NB4 (cell line): ENCODE measurements around the gene RIMKLB.
"Not testable (repeated sequence)": the region's sequence is repeated elsewhere in the genome, so short reads cannot be mapped to it uniquely, and the experiment has no call there.

ENCODE experiments used
- DNase-seq: peaks from one replicate; pipeline ENCODE4 v3.0.0; 2010; ENCODE audit warnings: low read depth
- H3K4me3 ChIP-seq: one replicate; pipeline ENCODE4 v1.5.1; 2011; ENCODE audit warnings: mild to moderate bottlenecking, low read depth, low read length, moderate library complexity
- MYC ChIP-seq: IDR thresholded peaks from 2 replicates; pipeline ENCODE4 v1.6.1; 2011; ENCODE audit warnings: low read depth, low read length
- POLR2A ChIP-seq: IDR thresholded peaks from 2 replicates; pipeline ENCODE4 v1.6.1; 2011; ENCODE audit warnings: mild to moderate bottlenecking; ENCODE audit not compliant: insufficient read length; ENCODE audit errors: extremely low read depth
- TF ChIP-seq, protein P1 (sequence below): IDR thresholded peaks from one replicate; pipeline ENCODE4 v1.5.1; 2012; ENCODE audit warnings: low read depth, low read length
- TF ChIP-seq, protein P2 (sequence below): IDR thresholded peaks from 2 replicates; pipeline ENCODE4 v1.6.1; 2011; ENCODE audit warnings: low read depth, low read length

RIMKLB gene

DNA sequence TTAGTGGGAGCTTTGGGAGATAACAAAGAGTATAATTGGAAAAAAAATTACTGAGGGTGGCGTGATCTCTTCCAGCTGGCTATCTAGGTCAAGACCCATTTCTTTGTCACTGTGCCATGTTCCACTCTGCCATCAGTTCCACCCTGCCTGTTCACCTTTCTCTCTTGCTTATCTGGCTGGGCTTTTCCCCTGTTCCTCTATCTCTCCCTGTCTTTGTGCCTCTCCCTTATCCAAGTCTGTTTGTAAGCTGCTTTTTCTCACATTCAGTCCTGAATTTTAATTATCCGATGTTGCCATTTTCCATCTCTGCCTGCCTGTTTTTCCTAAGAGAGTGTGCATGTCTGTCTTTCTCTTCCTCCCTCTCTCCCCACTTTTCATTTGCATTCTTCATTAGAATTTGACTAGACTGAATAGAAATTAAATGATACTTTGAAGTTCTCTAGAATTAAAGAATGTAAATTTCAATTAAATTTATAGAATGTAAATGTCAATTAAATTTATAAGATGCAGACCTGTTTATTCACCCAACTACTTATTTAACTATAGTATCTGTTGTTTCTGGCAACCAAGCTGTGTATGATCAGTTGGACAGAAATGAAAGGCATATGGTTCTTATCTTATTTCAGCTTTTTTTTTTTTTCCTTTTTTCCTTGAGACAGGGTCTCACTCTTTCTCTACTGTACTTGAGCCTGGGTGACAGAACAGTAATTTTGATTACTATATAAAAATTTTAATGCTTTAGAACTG lies 83.8 kb downstream of the RIMKLB start:
- no peak for DNase-seq
- TF ChIP-seq, protein P1, sequence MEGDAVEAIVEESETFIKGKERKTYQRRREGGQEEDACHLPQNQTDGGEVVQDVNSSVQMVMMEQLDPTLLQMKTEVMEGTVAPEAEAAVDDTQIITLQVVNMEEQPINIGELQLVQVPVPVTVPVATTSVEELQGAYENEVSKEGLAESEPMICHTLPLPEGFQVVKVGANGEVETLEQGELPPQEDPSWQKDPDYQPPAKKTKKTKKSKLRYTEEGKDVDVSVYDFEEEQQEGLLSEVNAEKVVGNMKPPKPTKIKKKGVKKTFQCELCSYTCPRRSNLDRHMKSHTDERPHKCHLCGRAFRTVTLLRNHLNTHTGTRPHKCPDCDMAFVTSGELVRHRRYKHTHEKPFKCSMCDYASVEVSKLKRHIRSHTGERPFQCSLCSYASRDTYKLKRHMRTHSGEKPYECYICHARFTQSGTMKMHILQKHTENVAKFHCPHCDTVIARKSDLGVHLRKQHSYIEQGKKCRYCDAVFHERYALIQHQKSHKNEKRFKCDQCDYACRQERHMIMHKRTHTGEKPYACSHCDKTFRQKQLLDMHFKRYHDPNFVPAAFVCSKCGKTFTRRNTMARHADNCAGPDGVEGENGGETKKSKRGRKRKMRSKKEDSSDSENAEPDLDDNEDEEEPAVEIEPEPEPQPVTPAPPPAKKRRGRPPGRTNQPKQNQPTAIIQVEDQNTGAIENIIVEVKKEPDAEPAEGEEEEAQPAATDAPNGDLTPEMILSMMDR, result no peak
- TF ChIP-seq MYC, result no peak
- no peak for TF ChIP-seq POLR2A
- TF ChIP-seq, protein P2, sequence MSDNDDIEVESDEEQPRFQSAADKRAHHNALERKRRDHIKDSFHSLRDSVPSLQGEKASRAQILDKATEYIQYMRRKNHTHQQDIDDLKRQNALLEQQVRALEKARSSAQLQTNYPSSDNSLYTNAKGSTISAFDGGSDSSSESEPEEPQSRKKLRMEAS, result no peak
- no peak overlapping the region for H3K4me3 ChIP-seq

- DNase-seq, result no peak
- no peak overlapping the region for H3K4me3 ChIP-seq
- TF ChIP-seq, protein P2, result no peak
- TF ChIP-seq MYC (no peak), POLR2A (no peak)
- TF ChIP-seq, protein P1, result no peak
Observed at GRCh38 chr12:8784290-8784888, 86.6 kb downstream of the RIMKLB start.

- DNase-seq, result no peak
- TF ChIP-seq POLR2A (no peak), MYC (no peak)
- TF ChIP-seq, protein P1, result no peak
- no peak overlapping the region for H3K4me3 ChIP-seq
Observed at GRCh38 chr12:8785499-8785898, 87.7 kb downstream of the RIMKLB start.

- not testable (repeated sequence) for H3K4me3 ChIP-seq, DNase-seq
Observed at GRCh38 chr12:8787206-8787605, 89.4 kb downstream of the RIMKLB start.

- H3K4me3 ChIP-seq, DNase-seq: not testable (repeated sequence)
Observed at GRCh38 chr12:8788706-8789105, 90.9 kb downstream of the RIMKLB start.

DNA sequence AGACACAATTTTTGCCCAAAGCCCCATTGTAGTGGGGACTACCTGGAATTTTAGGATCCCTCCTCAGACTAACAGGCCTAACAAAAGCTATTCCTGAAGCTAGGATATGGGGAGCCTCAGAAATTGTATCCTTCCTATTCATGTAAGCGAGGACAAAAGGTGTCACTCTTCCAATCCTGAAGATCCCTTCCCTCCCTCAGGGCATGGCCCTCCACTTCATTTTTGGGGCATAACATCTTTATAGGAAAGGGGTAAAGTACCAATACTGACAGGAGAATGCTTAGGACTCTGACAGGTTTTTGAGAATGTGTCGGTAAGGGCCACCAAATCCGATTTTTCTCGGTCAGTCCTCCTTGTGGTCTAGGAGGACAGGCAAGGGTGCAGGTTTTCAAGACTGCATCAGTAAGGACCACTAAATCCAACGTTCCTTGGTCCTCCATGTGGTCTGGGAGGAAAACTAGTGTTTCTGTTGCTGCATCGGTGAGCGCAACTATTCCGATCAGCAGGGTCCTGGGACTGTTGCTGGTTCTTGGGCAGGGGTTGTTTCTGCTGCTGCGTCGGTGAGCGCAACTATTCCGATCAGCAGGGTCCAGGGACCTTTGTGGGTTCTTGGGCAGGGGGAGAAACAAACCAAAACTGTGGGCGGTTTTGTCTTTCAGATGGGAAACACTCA lies 91.7 kb downstream of the RIMKLB start:
- H3K4me3 ChIP-seq, DNase-seq: not testable (repeated sequence)

- not testable (repeated sequence) for DNase-seq, H3K4me3 ChIP-seq
Observed at GRCh38 chr12:8793226-8793625, 95.4 kb downstream of the RIMKLB start.

DNA sequence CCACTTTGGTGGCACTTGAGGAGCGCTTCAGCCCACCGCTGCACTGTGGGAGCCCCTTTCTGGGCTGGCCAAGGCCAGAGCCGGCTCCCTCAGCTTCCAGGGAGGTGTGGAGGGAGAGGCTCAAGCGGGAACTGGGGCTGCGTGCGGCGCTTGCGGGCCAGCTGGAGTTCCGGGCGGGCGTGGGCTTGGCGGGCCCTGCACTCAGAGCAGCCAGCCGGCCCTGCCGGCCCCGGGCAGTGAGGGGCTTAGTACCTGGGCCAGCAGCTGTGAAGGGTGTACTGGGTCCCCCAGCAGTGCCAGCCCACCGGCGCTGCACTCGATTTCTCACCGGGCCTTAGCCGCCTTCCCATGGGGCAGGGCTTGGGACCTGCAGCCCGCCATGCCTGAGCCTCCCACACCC lies 96.8 kb downstream of the RIMKLB start:
- not testable (repeated sequence) for H3K4me3 ChIP-seq, DNase-seq
